GM21515 (cell line): Measurements from ENCODE around the gene SLC1A7.

ENCODE experiments used
- ATAC-seq: cut with Tn5 transposase; IDR thresholded peaks from one replicate; pipeline ENCODE4 v1.9.1; 2021; ENCODE audit not compliant: unreplicated experiment

SLC1A7 gene

DNA sequence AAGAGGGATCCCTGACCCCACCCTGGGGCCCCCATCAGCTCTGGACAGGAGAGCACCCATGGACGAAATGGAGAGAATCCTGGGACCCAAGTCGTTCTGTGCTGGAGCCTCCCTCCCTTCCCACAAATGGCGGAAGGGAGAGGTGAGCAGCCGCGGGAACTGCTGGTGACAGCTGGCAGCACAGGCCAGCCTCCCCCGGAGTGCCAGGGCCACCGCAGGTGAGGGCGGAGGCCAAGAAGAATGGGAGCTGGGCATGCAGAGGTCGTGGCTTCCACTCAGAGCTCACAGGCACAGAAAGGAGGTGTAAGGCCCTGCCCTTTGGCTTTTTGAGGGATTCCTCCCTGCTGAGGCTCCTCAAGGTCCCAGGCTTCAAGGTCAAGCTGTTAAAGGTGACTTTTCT is 24.6 kb downstream of the SLC1A7 start:
- no peak for ATAC-seq

DNA sequence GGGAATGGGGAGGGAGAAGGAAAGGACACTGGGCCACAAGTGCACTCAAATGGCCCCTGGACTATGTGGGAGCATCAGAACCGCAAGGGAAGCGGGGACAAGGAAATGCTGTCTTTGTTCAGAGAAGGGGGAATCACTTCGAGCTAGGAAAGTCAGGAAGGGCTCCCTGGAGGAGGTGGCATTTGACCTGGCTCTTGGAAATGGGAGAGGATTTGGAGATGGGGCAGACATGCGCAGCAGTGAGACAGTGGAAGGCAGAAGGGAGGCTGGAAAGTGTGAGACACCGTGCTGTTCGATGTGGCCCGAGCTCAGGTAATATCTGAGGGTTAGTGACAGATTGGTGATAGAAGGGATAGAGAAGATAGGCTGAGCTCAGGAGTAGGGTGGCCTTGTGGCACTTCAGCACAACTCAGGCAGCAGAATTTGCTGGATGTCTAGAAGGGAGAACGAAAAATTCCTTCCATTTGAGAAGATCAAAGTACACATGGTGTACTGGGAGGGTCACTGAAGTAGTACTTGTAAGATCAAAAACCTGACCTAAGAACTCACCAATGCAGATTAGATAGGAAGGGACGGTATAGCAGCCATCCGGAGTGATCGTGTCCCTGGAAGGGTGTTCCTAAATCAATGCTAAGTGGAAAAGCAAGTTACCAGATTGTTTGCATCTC is 25.4 kb downstream of the SLC1A7 start:
- ATAC-seq: no peak

DNA sequence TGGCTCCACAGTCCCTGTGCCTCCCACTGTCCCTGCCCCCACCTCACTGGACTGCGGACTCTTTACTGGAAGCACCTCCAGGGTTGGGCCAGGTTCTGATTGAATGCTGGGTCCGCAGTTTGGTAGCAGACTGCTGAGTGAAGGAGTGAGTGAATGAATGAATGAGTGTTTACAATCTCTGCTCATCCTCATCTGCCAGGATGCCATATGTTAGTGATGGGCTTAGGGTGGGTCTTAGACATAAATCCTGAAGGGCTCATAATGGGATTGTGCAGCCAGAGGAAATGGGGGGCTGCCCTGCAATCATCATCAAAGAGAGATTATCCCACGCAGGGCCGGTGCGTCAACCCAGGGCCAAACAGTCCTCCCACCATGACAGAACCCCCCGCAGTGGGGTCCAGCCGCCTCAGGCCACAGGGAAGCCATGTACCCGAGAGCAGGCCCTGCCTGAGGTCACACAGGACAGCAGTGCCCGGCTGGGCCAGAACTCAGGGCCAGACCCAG is 26.1 kb downstream of the SLC1A7 start:
- no peak for ATAC-seq

DNA sequence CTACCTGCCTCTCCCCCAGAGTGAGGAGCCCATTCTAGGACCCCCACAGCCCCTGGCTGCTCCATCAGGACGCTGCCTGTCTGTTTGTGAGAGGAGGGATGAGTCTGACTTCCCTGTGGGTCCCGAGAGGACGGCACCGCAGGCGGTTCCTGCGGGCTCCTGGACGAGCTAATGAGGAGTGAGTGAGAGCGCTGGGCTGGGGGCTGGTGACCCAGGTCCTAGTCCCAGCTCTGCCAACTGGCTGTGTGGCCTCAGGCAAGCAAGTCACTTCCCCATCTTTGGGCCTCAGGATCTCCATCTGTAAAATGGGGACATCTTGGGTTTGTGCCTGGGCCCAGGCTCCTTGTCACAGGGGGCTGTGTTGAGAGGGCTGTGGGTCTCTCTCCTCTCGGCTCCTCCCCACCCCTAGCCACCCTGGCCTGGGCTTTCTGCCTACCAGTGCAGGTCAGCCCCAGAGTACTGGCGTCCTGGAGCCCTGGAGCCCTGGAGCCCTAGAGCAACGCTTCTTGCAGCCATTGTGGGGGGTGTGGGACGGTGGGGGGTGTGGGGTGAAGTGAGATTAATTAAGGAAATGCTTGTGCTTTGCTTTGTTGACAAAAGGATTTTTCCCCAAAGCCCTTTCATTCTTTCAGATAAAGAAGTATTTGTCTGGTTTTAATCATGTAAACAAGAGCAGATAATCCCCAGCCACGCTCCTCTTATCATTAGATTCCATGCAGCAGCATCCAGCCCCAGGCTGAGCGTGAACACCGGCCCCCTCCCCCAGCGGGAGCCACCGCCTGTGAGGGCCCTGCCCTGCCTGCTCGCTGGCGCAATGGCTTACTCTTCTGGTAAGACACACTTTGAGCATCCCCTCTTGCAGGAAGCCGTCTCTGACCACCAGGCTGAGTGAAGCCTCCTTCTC is 26.8 kb downstream of the SLC1A7 start:
- ATAC-seq: no peak

DNA sequence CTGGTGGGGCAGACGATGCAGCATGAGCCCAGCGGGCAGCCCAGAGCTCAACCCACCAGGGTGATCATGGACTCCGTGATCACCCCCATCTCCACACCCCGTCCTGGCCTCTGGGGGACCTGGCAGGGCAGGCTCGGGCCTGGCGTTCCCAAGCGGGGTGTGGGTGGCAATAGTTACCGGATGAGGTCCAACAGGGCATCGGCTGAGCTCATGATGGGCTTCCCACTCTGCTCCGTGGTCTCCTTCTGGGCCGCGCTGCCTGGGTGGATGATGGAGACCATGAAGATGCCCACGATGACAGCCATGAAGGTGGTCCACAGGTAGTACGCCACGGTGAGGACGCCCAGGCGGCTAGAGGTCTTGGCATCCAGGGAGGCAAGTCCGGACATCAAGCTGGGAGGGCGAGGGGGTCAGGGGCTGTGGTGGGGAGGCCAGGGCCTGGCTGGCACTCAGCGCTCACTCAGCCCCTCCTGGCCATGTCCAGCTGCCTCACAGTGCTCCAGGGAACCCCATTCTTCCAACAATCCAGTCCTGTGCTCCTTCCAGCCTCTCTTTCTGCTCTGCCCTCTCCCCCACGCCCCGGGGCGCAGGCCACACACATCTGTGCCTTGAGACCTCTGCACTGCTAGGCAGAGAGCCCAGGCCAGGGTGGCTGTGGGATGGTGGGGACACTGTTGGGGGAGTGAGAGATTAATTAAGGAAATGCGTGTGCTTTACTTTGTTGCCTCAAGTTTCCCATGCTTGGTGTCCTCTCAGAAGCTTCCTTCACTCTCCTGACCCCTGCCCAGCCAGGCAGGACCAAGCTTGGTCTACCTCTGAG is 27.6 kb downstream of the SLC1A7 start:
- no peak for ATAC-seq

DNA sequence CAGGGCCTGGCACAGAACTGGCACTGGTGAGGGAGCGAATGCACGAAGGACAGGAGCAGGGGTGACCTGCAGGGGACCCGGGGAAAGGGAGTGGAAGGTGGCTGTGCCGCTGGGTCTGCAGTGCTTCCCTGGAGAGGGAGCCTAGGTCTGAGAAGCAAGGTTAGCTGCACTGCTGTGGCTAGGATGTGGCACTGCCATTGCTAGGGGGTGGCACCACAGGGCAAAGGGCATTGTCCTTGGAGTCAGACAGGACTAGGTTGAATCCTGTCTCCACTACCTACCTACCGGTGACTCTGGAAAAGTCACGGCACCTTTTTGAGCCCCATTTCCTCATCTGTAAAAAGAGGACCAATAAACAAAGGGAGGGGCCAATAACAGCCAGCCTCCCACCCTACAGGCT is 28.3 kb downstream of the SLC1A7 start:
- ATAC-seq: no peak

DNA sequence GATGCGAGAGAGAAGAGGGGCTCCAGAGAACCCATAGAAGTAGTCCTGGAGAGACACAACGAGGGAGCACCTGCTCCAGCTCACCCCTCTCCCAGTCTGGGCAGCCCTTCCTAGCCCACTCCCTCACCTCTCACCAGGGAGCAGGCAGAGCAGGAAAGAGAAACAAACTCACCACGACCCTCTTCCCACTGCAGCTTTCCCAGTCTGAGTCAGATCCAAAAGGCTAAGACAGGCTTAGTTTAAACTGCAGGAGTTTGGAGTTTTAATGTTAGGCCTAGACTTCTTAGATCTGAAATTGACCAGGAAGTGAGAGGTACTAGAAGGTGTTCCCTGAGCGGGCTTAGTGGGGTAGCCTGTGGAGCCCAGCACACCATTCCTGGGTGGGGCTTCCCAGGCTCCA is 29.6 kb downstream of the SLC1A7 start:
- no peak for ATAC-seq

DNA sequence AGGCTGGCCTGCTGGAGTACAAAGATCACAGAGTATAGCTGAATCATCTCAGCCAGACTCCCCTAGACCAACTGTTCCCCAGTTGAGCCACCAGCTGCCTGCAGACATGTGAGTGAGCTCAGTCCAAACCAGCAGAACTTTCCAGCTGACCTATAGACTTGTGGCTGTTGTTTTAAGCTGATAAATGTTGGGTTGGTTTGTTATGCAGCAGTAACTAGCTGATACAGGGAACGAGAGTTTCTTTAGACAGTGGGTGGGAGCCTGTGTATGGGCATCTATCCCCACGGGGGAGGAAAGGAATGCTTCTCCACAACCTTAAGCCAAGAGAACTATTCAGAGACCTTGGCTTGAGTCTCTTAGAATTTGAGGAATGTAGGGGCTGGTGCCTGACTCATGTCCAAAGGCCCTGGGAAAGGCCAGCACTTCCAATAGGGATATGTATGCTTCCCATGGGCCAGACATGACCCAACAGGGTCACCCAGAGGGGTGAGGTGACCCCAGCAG is 30.1 kb downstream of the SLC1A7 start:
- ATAC-seq: no peak

DNA sequence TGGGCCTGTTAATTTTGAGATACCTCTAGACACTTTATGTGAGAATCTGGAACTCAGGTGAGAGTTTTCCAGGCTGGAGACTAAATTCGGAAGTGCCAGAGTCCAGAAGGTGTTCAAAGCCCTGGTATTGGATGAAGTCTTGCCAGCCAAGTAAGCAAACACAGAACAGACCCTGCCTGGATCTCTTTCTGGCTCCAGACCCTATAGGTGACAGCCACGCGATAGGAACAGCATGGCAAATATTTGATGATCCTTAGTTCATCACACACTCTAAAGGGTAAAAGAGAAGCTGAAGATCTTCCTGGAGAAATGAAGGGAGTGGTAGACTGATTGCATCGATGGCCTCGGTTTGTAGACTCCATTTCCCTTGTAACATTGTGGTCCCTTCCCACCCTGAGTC is 30.7 kb downstream of the SLC1A7 start:
- ATAC-seq: no peak

DNA sequence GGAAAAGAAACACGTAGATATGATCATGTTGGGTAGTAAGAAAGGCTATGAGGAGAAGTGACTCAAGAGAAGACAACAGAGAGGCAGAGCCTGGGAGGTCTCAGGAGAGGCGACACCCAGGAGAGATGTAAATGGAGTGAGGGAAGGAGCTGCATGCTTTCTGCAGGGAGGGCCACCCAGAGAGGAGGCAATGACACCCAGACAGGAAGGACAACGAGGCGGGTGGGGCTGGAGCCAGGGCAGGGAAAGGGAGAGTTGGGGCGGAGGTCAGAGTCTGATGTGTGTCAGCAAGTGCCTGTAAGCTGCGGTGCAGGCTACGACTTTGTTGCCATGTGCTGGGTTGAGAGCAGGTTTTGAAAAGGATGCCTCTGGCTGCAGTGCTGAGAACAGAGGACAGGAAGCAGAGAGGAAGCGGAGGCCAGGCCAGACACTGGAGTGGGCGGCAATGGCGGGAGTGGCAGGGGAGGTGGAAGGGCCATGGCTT is 31.3 kb downstream of the SLC1A7 start:
- ATAC-seq: no peak

DNA sequence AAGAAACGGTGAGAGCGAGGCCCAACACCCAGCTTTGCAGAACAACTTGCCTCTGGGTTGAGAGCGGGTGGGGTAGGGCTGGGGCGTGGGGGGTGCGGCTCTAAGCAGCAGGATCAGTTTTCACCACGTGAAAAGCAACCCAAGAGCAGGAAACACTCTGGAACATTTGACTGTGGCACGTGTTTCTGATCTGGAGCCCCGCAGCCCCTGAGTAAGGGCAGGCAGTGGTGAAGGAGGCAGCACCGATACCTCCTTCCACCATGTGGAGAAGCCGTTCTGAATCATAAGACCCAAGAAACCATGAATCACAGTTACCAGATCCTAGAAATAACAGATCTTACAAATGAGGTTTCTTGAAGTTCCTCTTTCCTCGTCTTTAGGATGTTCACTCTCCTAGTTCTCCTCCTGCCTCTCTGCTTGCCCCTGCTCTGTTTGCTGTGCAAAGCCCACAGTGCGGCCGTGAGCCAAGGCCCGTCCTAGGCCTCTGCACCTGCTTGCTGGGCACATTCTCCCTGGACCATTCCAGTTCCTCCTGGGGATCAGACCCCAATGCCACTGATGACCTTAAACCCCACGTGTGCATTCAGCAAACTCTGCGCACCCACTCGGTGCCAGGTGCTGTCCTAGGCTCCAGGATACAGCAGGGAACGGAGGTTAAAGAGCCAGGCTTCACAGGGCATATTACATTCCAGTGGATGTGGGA is 31.9 kb downstream of the SLC1A7 start:
- no peak for ATAC-seq

DNA sequence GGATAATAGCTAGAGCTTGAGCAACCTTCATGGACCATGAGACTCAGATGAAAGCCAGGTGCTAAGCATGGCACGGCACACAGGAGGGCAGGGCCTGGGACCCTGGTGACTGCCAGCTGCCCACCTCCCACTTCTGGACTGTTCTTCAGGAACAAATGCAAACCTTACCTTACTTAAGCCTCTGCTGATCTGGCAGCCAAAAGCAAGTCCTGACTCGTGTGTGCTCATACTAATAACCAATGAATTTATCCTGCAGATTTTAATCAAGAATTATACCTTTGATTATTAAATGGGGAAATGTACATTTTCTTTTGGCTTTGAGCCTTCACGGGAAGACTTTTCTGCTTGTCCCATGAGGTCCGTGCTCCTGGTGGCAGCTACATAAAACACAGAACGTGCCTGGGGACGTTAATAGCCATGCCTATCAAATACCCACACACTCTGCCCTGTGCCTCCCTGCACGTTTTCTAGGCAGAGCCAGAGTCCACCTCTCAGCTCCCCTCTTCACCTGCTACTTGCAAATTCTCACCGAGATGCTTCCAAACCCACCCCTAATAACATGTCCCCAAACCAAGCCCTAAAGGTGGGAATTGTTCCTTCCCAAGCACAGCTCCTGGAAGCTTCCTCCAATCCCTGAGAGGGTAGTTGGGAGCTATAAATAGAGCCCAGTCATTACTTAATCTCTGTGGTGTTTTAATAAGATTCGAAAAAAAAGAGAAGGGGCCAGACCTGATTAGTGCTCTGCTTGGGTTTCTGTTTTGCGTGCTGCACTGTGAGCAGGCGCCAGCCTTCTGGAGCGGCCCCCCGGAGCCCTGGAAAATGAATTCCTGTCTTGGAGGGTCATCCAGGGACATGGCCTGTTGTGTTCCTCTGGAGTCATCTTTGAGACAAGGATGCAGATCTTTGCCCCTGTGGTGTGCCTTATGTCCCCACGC is 33.5 kb downstream of the SLC1A7 start:
- ATAC-seq: no peak

DNA sequence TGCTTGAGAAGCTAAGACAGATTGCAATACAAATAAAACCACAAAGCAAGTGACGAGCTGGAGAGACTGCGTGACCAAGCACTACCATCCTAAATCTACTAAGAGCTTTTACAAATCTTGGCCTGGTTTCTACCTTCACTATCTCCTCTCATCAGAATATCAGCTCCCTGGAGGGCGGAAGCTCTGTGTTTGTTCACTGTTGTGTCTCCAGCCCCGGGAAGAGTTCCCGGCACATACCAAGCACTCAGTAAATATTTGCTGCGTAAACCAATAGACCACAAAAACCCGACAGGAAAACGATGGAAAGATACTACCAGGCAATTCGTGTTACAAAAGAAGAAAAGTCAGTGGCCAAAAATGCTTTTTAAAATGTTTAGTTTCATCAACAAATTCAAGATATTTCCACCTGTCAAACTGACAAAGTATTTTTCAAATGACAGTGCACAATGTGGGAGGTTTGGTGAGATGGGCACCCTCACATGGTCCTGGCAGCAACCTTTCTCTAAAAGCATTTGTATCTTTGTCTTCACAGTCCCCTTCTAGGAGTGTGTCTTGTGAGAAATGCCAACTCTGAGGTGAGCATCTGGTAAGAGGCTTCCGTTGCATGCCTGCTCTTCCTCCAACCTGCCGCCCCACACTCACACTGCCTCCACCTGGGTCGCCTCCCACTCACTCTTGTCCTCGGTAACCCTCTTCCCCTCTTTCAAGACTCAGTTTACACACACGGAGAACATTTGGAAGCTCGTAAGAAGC is 34.7 kb downstream of the SLC1A7 start:
- no peak for ATAC-seq

DNA sequence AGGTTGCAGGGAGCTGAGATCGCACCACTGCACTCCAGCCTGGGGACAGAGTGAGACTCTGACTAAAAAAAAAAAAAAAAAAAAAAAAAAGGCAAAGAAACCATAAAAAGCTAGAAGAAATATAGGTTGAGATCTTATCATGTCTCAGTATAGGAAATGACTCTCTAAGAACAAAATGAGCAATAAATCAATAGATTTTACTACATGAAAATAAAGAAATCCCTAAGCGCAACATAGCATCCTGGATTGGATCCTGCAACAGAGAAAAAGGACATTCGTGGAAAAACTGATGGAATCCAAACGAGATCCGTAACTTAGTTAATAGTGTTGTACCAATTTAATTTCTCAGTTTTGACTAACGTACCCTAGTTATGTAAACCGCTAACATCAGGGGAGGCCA is 35.3 kb downstream of the SLC1A7 start:
- ATAC-seq: no peak

DNA sequence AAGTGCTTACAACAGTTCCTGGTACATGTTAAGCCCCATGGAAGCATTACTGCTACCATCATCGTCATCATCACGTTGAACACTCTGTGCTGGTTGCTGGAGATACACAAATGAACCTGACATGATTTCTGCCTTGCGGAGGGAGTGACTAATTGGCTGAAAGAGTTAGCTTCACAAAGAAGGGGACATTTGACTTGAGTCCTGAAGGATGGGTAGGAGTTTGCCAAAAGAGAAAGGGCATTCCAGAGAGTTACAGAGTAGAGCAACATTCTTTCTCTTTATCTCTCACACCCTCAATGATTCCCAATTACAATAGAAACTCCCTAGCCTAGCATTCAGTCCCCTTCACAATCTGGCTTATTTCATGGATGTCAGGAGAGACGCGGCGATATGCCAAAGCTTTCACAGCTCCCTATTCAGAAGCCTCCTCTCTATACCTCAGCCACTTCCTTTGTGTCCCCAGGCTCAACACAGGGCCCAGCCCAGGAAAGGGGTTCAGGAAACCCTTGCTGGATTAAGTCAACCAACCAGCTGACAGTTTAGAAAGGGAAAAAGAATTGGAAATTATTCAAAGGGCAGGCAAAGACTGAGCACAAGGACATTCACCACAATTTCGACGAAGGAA is 38.0 kb downstream of the SLC1A7 start:
- no peak for ATAC-seq

DNA sequence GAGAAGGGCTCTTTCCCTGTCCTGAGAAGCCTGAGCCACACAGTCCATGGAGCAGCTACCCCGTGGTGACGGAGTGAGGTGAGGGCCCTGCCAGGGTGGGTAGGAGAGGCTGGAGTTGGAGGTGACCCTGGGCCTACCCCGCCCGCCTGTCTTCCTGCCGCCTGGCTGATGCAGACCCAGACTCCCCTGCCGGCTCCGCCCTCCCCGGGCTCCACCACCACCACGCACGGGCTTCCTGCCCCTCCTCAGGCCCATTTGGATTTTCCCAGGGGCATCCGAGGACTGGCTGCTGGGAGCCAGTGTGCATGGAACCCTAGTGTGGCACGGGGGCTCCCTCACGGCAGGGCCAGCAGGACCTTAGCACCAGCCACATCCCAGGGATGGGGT is 47.9 kb downstream of the SLC1A7 start:
- no peak for ATAC-seq

DNA sequence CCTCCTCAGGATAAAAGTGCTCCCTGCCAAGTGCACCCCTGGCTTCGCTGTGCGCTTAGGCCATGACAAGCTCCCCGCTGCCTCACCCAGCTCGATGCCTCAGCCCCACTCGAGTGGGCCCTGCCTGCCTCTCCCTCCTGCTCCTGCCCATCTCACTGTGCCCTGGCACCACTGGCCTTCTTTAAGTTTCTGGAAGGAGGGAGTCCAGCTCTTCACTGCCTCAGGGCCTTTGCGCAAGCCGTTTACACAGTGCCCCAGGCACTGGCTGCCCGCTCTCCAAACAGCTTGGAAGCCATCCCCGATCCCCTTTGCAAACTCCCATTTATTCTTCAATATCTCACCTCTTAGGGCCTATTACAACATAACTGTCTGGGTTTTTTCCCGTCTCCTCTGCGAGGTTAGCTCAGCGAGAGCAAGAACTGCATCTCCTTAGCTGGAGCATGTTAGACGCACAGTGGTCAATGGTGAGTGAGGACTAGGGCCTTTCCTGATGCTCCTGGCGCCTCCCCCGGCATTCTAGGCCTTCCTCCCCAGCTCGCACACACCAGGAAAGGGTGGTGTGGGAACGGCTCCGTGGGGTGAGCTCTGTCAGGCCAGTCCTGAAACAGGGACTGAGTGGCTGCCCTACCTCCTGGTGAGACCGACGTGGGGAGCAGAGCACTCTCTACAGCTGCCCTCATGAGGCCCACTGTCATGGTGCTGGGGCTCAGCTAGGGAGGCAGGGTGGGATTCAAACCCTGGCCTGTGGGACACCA is 48.5 kb downstream of the SLC1A7 start:
- ATAC-seq: no peak

DNA sequence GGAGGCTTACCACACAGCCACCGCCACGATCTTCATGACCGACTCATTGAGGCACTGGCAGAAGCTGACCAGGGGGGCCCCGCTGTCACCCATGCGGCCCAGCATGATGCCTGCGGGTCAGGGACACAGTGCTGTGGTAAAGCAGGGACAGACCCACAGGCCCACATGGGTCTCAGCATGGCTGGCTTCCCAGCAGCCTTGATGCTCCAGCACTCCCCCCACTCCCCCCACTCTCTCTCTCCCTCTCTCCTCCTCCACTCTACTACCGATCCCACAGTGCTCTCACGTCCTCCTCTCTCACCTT is 49.0 kb downstream of the SLC1A7 start:
- ATAC-seq: no peak
